T-helper 9 cell (primary cell): ENCODE data around the gene BATF.

ENCODE experiments used
- DNase-seq: peaks from one replicate; pipeline ENCODE4 v3.0.0-alpha.2; 2020

BATF gene

GRCh38 chr14:75501080-75501479 is 21.2 kb upstream of the BATF start:
- no peak for DNase-seq

- DNase-seq, result no peak
These were observed 17.9 kb upstream of the BATF start for GRCh38 chr14:75504411-75504810.

GRCh38 chr14:75506930-75507329 is 15.3 kb upstream of the BATF start:
- no peak for DNase-seq

- DNase-seq, result no peak
These were observed 11.7 kb upstream of the BATF start for GRCh38 chr14:75510547-75510946.

- DNase-seq, result no peak
These were observed 11.1 kb upstream of the BATF start for GRCh38 chr14:75511201-75511600.

GRCh38 chr14:75513911-75514672 is 8.2 kb upstream of the BATF start:
- DNase-seq, result no peak

- peak; percentile 39 for DNase-seq
These were observed 7.3 kb upstream of the BATF start for GRCh38 chr14:75514673-75515628.

GRCh38 chr14:75515629-75515996 is 6.7 kb upstream of the BATF start:
- no peak for DNase-seq

- no peak for DNase-seq
These were observed 3.6 kb upstream of the BATF start for GRCh38 chr14:75518625-75519024.

- DNase-seq, result no peak
These were observed 2.9 kb upstream of the BATF start for GRCh38 chr14:75519394-75519793.

- DNase-seq, result no peak
These were observed 2.2 kb upstream of the BATF start for GRCh38 chr14:75519826-75520728.

- DNase-seq, result no peak
These were observed 1.4 kb upstream of the BATF start for GRCh38 chr14:75520852-75521251.

- no peak for DNase-seq
These were observed 662 bp upstream of the BATF start for GRCh38 chr14:75521415-75522199.

GRCh38 chr14:75522983-75523318 is 682 bp downstream of the BATF start:
- DNase-seq, result no peak

- no peak for DNase-seq
These were observed 1.5 kb downstream of the BATF start for GRCh38 chr14:75523771-75524171.

GRCh38 chr14:75525969-75526368 is 3.7 kb downstream of the BATF start:
- no peak for DNase-seq

GRCh38 chr14:75527449-75528163 is 5.3 kb downstream of the BATF start:
- no peak for DNase-seq

- DNase-seq, result no peak
These were observed 9.0 kb downstream of the BATF start for GRCh38 chr14:75531256-75531655.

GRCh38 chr14:75531660-75532317 is 9.5 kb downstream of the BATF start:
- no peak for DNase-seq

- DNase-seq, result no peak
These were observed 11.7 kb downstream of the BATF start for GRCh38 chr14:75533791-75534555.
